HepG2 (cell line): Measurements from ENCODE around the gene PCYOX1L. TPM values are rescaled to one million over a fixed set of nuclear protein-coding genes. Genes with fewer than 3 reads are reported as not detected.

Source experiments
- ATF7-NPFF ChIP-seq: sonication (generic); formaldehyde crosslinking; IDR thresholded peaks from 2 replicates; pipeline ENCODE4 v1.8.1; 2023; ENCODE audit warnings: mild to moderate bottlenecking, low read depth, missing genetic modification reagents, moderate library complexity
- CTCF ChIP-seq: sonication (generic); formaldehyde crosslinking; IDR thresholded peaks from 2 replicates; pipeline ENCODE4 v1.5.0; 2020; ENCODE audit warnings: mild to moderate bottlenecking, missing genetic modification reagents, moderate library complexity
- DRAP1 ChIP-seq: IDR thresholded peaks from 2 replicates; pipeline ENCODE4 v1.6.1; 2016; ENCODE audit warnings: missing genetic modification reagents, missing compliant biosample characterization
- FOSL1 ChIP-seq: sonication (generic); formaldehyde crosslinking; IDR thresholded peaks from 2 replicates; pipeline ENCODE4 v1.9.0; 2021; ENCODE audit warnings: missing genetic modification reagents, borderline replicate concordance
- GMEB1 ChIP-seq: sonication (generic); formaldehyde crosslinking; IDR thresholded peaks from 2 replicates; pipeline ENCODE4 v1.5.1; 2020; ENCODE audit warnings: missing genetic modification reagents, mild to moderate bottlenecking, borderline replicate concordance
- HHEX ChIP-seq: IDR thresholded peaks from 2 replicates; pipeline ENCODE4 v1.6.1; 2016; ENCODE audit warnings: control low read depth
- HNF4A ChIP-seq: sonication (generic); formaldehyde crosslinking; IDR thresholded peaks from 2 replicates; pipeline ENCODE4 v1.4.0; 2020; ENCODE audit warnings: missing genetic modification reagents
- HNRNPUL1 ChIP-seq: fragments of 200-400 bp; formaldehyde crosslinking; IDR thresholded peaks from 2 replicates; pipeline ENCODE4 v1.6.1; 2017; ENCODE audit warnings: low read depth, mild to moderate bottlenecking, low read length, moderate library complexity
- HOXA3 ChIP-seq: sonication (generic); formaldehyde crosslinking; IDR thresholded peaks from 2 replicates; pipeline ENCODE4 v1.5.0; 2020; ENCODE audit warnings: missing genetic modification reagents
- HOXD1 ChIP-seq: sonication (generic); formaldehyde crosslinking; IDR thresholded peaks from 2 replicates; pipeline ENCODE4 v1.5.0; 2020; ENCODE audit warnings: missing genetic modification reagents
- MAX ChIP-seq: IDR thresholded peaks from 2 replicates; pipeline ENCODE4 v1.6.1; 2012; ENCODE audit warnings: inconsistent platforms
- PATZ1 ChIP-seq: sonication (generic); formaldehyde crosslinking; IDR thresholded peaks from 2 replicates; pipeline ENCODE4 v1.4.0; 2020; ENCODE audit warnings: missing genetic modification reagents
- PHF8 ChIP-seq: sonication (generic); formaldehyde crosslinking; IDR thresholded peaks from 2 replicates; pipeline ENCODE4 v1.5.0; 2020; ENCODE audit warnings: missing genetic modification reagents
- RFXAP ChIP-seq: sonication (generic); formaldehyde crosslinking; IDR thresholded peaks from 2 replicates; pipeline ENCODE4 v1.4.0; 2020; ENCODE audit warnings: missing genetic modification reagents, borderline replicate concordance
- RXRA ChIP-seq: sonication (generic); formaldehyde crosslinking; IDR thresholded peaks from 2 replicates; pipeline ENCODE4 v1.5.1; 2020; ENCODE audit warnings: missing genetic modification reagents
- ZNF34 ChIP-seq: sonication (generic); formaldehyde crosslinking; IDR thresholded peaks from 2 replicates; pipeline ENCODE4 v1.4.0; 2020; ENCODE audit warnings: mild to moderate bottlenecking, missing genetic modification reagents, borderline replicate concordance
- ZNF572 ChIP-seq: sonication (generic); formaldehyde crosslinking; IDR thresholded peaks from 2 replicates; pipeline ENCODE4 v1.5.1; 2020; ENCODE audit warnings: mild to moderate bottlenecking, missing genetic modification reagents
- ZNF687 ChIP-seq: sonication (generic); formaldehyde crosslinking; IDR thresholded peaks from 2 replicates; pipeline ENCODE4 v1.5.1; 2020; ENCODE audit warnings: mild to moderate bottlenecking, missing genetic modification reagents, moderate library complexity
- polyA plus RNA-seq, 8 experiments: library from polyadenylated mRNA; depleted of rRNA in 3 of 8; stranded (reverse) in 7 of 8; unstranded in 1 of 8; fragments of >200 nt; fragmentation: Illumina TruSeq in 4 of 8; extraction: Trizol in 4 of 8; gene quantifications; 2 replicates each; pipeline versions ENCODE4 v1.2.1 to v1.2.3, GENCODE V29; 2011 to 2016; ENCODE audit warnings: low read depth in 4 of 8, missing spikeins in 1 of 8, mixed read lengths in 1 of 8; ENCODE audit not compliant: insufficient read depth in 1 of 8
- total RNA-seq, 5 experiments: library from RNA; depleted of rRNA; stranded (reverse); fragments of >200 nt; fragmentation: Illumina TruSeq; extraction: Trizol; gene quantifications; 2 replicates each; pipeline ENCODE4 v1.2.3, GENCODE V29; 2016; ENCODE audit warnings: low read depth in 1 of 5

PCYOX1L gene
- total and polyA plus RNA-seq, 2 of the 13 experiments (the other 11 are each of a cell fraction or from before 2014, with no cell fraction given), result 1.00 to 3.7 TPM

GRCh38 chr5:149410721-149411432, 53.0 kb downstream of the PCYOX1L start (continued):
- TF ChIP-seq ATF7-NPFF (CRISPR knock-in tag) (0 out of 2 replicates have a peak, but pooled peaks have one; percentile 23), HOXA3 (CRISPR knock-in tag) (peak; percentile 47; the same call in 1 of the 2 replicates), RFXAP (CRISPR knock-in tag) (no peak), CTCF (CRISPR knock-in tag) (peak; percentile 30), ZNF34 (CRISPR knock-in tag) (no peak), HNF4A (CRISPR knock-in tag) (peak; percentile 79), FOSL1 (CRISPR knock-in tag) (no peak), ZNF572 (CRISPR knock-in tag) (0 out of 2 replicates have a peak, but pooled peaks have one; percentile 31), GMEB1 (CRISPR knock-in tag) (peak; percentile 21; the same call in 1 of the 2 replicates), PATZ1 (CRISPR knock-in tag) (peak; percentile 73), RXRA (CRISPR knock-in tag) (peak; percentile 61; the same call in 1 of the 2 replicates), HHEX (no peak), PHF8 (CRISPR knock-in tag) (no peak), HNRNPUL1 (no peak), MAX (peak; percentile 32; the same call in 1 of the 2 replicates), HOXD1 (CRISPR knock-in tag) (no peak), ZNF687 (CRISPR knock-in tag) (peak; percentile 75), DRAP1 (no peak)
